ENCODE results near the gene SLC17A8.

- TF ChIP-seq CTCF (IDR thresholded peaks at IDR 0.05) (no peak), POLR2A (IDR thresholded peaks at IDR 0.05) (no peak)
These were observed 38.9 kb downstream of the SLC17A8 start for GRCh38 chr12:100395811-100396210.
